Measurements from ENCODE around the gene MRPL1.

The MRPL1 gene

DNA sequence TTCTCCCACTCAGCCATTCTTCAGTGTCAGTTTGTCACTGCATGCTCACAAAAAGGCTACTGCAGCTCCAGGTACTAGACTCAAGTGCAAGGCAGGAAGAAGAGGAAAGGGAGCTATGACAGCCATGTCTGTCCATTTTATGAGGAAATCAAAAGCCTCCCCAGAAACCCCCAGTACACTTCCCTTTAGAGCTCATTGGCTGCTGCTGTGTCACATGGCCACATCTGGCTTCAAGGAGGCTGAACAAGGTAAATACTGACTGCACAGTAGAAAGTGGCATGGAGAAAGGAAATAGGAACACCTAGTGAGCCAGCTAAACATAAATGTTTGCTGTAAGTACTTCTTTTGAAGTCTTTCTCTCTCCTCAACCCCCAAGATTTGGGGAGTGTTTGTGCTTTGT is 127.3 kb downstream of the MRPL1 start:
- no peak for DNase-seq

DNA sequence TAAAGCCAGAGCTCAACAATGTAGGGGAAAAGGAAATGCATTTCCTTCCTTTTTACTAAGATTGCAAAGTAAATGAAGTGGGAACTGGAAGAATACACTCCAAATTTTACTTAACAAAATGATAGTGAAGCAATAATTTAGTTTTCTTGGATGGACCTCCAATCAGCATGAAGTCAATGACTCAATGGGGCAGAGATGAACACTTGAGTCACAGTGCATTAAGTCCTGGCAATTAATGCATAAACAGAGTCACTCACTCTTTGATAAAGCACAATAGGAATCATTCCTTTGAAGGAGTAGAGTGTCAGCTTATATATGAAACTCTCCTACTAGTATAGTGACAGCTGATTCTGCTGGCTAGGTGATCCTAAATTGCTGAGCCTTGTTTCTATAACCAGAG is 127.8 kb downstream of the MRPL1 start:
- no peak for DNase-seq

DNA sequence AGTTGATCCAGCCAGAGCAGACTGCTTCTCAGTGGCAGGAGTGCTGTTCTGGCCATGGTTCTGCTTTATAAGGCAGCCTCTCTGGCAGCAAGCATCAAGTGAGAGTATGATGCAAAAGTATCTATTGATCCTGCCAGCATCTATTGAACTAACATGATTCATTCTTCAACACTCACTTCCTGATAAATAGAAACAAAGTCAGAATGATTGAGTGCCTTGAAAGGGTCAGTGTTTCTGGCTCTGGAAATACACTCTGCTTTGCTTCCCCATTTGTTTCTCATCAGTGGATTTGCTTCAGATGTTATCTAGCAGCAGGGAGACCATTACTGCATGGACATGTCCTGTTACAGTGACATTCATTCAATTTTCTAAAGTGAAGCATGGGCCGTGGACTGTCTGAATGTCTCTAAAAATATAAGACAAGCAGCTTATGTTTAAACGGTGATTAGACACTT is 128.3 kb downstream of the MRPL1 start:
- no peak for DNase-seq

DNA sequence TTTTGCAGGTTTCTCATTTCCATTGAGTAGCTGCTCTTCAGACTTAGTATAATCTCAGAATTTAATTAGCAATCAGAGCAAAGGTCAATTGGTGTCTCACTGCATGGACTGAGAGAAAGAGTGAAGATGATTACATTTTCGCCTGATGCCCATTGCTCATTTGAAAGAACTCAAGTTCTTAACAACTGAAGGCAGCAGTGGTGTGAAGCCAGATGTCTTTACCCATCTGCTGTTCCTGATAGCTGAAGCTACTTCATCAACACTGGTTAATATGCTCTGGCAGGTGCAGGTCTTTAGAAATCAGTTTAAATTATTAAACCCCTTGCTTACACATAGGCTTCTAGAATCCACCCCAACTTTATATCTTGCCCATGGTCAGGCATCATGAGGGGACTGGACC is 130.0 kb downstream of the MRPL1 start:
- no peak for DNase-seq

GRCh38 chr4:77994194-77994721 is 131.6 kb downstream of the MRPL1 start:
- DNase-seq: peak; percentile 79

GRCh38 chr4:77996076-77996475 is 133.4 kb downstream of the MRPL1 start:
- no peak for DNase-seq

GRCh38 chr4:78001531-78001930 is 138.9 kb downstream of the MRPL1 start:
- DNase-seq: no peak

GRCh38 chr4:78002260-78002659 is 139.6 kb downstream of the MRPL1 start:
- peak; percentile 53 for DNase-seq

Measured in fibroblast of skin of scalp (primary cell).